ENCODE measurements around the gene ITGA3. TPM values are rescaled to one million over a fixed set of nuclear protein-coding genes. Genes with fewer than 3 reads are reported as not detected.

ITGA3 gene
- 100 to 1,000 TPM in 1 of 3 donors, 10 to 100 TPM in 2; 89.8 to 104 (median 95.0) TPM for polyA plus RNA-seq (ENCODE audit: insufficient read length in 3 of 3)

DNA sequence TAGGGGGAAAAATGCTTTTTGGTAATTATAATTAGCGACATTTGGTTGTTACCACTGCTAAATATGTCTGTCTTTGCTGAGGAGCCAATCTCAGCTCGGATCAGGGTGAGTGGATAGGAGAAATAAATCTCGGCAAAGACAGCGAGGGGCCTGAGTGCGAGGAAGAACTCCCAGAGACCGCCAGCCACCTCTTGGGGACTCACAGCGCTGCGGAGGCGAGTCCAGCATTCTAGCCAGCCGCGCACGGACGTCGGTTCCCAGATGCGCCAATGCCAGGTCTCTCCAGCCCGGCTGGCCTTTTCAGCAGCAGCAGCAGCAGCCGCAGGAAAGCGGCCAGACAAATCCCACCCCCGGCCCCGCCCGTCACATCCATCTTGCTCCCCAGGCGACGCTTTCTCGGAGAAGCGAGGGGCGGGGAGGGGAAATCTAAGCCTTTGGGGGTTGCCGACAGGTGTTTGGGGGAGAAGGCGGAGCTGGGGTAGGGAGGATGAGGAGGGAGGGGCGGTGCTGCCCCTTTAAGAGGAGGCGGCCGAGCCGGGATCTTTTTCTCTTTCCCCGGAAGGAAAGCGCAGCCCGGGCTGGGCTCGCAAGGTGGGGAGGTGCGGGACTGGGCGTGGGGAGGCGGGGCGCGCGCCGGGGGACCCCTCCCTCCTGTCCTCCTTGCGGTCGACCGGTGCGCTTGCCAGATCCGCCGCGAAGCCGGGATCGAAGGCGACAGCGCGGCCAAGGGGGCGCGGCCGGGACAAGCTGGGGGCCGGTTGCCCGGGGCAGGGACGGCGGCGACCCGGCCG lies at the start of gene ITGA3:
Gene ITGA3, plus strand, starts transcription at position 685 of the 791 bp plus-strand sequence. CDS start 330 bp downstream, outside the sequence.
- no peak for DNase-seq (ENCODE audit: low read depth in 3 of 3, low spot score in 2 of 3)

DNA sequence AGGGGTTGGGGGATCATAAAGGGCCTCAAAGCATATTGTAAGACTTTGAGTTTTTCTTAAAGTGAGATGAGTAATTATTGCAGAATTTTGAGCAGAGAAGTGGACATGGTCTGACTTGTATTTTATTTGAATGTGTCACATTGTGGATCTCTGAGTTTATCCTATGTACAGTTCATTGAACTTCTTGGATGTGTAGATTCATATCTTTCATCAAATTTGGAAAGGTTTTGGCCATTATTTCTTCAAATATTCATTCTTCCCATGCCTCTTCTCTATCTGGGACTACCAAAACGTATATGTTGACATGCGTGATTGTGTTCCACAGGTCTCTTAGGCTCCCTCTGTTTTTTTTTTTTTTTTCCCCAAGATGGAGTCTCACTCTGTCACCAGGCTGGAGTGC lies 46.6 kb upstream of the ITGA3 start:
- DNase-seq (ENCODE audit: low read depth in 3 of 3, low spot score in 2 of 3): no peak

DNA sequence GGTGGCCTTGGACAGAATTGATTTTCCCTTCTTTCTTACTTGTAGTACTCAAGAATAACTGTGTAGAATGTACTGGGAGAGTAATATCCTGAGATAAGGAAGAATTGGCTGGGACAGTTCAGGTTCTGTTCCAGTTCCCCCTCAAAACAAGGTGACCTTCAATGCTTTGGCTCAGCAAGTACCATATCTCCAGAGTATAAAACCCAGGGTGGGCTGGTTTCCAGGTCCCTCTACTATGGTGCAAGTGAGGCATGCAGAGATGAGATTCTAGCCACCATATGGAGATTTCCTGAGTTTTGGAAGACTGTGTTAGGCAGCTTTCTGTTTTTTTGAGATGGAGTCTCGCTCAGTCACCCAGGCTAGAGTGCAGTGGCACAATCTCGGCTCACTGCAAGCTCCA lies 42.8 kb upstream of the ITGA3 start:
- DNase-seq (ENCODE audit: low read depth in 3 of 3, low spot score in 2 of 3): no peak

DNA sequence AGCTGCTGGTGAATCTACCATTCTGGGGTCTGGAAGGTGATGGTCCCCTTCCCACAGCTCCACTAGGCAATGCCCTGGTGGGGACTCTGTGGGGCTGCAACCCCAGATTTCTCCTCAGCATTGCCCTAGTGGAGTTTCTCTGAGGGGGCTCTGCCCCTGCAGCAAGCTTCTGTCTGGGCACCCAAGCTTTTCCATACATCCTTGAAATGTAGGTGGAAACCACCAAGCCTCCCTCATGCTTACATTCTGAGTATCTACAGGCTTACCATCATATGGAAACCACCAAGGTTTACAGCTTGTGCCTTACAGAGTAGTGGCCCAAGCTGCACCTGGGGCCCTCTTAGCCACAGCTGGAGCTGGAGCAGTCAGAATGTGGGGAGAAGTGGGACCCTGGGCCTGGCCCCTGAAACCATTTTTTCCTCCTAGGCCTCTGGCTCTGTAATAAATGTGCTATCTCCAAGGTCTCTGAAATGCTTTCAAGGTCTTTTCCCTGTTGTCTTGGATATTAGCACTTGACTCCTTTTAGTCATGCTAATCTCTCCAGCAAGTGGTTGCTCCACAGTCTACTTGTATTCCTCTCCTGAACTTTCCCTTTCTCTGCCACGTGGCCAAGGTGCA lies 41.3 kb upstream of the ITGA3 start:
- DNase-seq (ENCODE audit: low read depth in 3 of 3, low spot score in 2 of 3): no peak

DNA sequence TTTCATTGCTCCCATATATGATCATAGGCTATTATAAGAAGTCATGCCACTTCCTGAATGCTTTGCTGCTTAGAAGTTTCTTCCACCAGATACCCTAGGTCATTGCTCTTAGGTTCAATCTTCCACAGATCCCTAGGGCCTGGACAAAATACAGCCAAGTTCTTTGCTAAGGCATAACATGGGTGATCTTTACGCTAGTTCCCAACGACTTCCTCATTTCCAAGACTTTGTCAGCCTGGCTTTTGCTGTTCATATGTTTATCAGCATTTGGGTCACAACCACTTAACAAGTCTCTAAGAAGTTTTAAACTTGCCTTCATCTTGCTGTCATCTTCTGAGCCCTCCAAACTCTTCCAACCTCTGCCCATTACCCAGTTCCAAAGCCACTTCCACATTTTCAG lies 40.8 kb upstream of the ITGA3 start:
- no peak for DNase-seq (ENCODE audit: low read depth in 3 of 3, low spot score in 2 of 3)

DNA sequence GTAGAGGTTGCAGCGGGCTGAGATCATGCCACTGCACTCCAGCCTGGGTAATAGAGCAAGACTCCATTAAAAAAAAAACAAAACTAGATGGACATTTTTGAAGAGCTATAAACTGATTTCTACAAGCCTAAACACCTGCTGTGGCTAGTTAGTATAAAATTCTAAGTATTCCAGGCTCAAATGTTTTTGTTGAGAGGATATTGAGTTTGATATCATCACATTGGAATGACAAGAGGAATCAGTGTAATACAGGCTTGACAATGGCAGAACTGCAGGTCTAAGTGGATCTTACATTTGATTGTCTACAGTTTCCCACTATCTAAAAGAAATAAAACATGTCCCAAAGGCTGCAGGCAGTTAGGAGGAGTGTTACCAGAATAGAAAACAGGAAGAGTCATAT lies 37.0 kb upstream of the ITGA3 start:
- DNase-seq (ENCODE audit: low read depth in 3 of 3, low spot score in 2 of 3): no peak

DNA sequence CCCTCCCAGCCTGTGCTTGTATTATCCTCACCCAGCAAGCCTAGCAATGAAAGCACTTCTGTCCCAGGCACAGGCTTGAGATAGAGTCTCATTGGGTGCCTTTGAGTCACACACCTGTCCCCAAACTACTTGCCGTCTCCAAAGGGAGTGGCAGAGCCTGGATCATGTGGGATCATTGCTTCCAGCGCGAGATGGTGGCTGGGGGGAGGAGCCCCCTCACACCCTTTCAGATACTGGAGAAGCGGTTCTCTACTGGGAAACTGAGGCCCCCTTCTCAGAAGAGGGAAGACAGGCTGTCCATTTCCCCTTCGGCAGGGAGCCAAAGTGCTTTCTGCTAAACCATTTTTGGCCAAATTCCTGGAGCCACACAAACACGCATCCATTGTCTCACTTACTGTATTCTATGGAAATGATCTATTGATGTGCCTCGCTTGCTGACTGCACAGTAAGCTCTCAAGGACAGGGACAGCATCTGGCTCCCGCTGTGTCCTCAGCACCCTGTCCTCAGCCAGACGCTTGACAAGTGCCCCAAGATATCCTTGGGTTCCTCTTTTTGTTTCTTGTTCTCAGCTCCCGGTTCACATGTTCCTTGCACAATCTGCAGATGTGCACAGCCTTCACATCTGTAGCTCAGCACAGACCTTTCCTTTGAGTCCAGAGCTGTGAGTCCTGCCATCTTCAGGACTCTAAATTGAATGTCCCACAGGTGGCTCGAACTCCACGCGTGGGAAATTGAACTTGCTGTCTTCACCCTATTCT lies 34.9 kb upstream of the ITGA3 start:
- DNase-seq (ENCODE audit: low read depth in 3 of 3, low spot score in 2 of 3): no peak

DNA sequence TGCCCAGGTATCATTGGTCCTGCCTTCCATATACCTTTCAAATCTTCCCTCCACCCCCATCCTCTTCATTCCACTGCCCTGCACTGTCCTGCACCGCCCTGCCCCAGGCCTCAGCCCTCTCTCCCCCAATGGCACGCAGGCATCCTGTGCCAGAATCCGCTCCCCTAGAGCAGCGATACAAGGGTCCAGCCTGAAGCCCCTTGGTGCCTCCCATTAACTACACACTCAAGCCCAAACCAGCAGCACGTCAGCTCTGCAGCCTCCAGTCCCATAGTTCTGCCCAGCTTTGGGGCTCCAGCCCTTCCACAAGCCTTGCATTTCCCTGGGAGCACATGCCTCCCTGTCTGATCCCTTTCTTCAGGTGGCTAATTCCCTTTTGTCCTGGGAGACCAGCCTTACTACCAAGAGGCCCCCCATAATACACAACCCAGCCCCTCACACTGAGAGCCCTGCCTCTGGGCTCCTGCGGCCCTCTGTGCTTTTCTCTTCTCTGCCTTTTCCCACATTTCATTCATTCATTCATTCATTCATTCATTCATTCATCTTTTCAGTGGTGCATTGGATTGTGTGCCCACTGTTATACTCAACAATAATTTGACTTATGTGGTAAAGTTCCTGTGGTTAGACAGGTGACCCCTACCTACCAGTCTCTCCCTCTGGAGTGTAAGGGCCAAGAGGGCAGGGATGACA lies 34.1 kb upstream of the ITGA3 start:
- no peak for DNase-seq (ENCODE audit: low read depth in 3 of 3, low spot score in 2 of 3)

DNA sequence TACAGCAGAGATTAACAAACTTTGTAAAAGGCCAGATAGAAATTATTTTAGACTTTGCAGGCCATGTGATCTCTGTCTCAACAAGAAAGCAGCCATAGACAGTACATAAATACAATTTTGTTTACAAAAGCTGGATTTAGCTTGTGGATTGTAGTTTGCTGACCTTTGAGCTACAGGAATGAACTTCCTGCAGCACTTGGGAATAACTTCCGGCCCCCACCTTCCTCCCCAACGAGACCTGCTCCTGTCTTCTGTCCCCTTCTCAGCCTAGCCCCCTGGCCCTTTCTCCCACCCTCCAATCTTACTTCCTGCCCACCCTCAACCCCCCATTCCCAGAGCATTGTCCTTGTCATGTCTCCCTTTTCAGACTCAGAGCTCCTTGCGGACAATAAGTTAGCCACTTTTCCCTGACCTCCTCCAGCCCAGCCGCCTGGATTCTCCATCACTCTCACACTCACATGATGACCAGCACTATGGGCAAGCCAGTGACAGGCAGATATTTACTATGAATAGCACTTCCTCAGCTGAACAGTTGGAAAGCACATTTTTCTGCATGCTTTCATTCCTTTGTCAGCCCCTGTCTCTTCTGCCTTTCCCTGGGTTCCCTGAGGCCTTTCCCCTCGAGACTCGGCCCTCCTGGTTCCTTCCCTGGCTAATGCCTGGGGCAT lies 33.3 kb upstream of the ITGA3 start:
- DNase-seq (ENCODE audit: low read depth in 3 of 3, low spot score in 2 of 3): no peak

DNA sequence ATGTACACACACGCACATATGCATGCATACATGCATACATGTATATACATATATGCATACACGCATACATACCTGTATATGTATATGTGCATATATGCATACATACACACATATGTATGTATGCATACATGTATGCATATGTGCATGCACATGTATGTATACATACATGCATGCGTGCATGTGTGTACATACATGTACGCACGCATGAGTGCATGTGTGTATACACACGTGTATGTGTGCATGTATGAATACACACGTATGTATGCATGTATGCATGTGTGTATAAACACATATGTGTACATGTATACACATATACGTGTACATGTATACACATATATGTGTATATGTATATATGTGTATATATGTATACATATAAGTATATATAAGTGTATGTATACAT lies 32.4 kb upstream of the ITGA3 start:
- DNase-seq (ENCODE audit: low read depth in 3 of 3, low spot score in 2 of 3): no peak

DNA sequence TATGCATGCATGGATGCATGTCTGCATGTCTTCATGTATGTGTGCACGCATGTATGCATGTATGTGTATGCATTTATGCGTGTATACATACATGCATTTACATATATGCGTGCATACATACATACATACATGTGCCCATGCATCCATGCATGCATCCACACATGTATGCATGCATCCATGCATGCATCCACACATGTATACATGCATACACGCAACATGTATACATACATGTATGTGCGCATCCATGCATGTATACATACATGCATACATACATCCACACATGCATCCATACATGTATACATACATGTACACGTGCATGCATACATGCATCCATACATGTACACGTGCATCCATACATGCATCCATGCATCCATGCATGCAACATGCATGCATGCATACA lies 31.1 kb upstream of the ITGA3 start:
- no peak for DNase-seq (ENCODE audit: low read depth in 3 of 3, low spot score in 2 of 3)

DNA sequence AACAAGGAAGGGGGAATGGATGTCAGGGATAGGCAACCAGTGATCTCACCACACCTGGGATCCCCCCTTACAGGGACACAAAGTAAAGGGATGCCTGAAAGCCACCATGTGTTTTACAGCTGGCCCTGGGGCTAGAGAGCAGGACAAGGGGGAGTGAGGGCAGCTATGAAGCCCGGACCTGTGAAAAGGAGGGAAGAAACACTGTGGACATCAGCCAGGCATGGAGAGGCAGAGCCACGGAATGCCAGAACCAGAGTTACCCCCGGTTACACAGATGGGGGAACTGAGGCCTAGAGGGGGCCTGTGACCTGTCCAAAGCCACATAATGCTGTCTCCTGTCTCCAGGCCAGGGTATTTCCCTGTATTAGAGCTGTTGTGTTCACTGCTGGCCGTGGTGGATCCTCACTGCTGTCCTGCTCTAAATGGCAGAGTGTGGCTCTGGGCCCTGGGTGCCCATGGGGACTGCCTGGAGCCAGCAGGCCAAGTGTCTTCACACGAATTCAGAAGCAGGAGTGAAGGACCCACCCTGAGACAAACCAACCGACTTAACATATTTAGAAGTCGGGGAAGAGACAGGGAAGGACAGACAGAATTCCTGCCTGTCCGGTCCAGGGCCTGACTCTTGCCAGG lies 29.7 kb upstream of the ITGA3 start:
- DNase-seq (ENCODE audit: low read depth in 3 of 3, low spot score in 2 of 3): no peak

DNA sequence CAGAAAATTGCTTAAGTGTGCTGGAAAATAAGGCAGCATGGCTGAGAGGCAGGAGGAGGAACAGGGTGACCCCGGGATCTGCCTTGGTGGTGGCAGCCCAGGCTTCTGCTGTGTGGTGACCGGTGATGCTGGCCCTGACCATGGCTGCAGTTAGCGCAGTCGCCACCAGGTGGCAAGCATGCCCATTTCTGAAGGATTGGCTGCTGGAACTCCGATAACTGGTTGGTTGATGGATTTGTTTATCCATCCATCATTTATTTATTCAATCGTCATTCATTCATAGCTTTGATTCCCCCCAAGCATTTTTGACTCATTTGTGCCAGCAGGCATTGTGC lies 29.1 kb upstream of the ITGA3 start:
- DNase-seq (ENCODE audit: low read depth in 3 of 3, low spot score in 2 of 3): peak; percentile 61 to 65 (median 62)

DNA sequence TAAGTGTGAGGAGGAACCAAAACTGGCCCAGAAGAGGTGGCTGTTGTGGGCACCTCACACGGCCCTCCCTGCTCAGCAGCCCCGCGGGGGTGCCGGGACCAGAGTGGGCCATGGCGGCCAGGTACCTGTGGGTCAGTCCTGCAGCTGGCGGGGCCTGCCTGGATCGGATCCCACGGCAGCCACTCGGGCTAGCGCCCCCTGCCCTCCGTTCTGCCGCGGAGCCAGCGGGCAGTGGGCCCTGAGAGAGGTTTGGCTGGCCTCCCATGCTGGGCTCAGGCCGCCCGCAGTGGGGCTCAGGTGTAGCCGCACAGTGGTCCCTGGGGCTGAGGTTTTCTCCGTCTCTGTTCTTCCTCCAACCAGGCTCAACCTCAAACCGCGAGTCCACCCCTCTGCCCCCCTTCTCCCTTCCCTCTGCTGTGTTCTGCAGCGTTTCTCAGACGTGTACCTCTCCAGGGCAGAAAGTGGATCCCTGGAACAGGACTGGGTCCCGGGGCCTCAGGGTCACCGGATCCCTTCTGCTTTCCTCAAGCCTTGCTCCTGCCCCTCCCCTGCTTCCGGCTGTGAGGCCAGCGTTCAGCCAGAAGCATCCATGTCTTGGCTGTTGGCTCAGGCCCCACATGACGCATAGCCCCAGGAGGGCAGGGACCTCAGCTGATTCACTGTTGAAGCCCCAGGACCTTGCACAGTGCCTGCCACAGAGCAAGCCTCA lies 28.6 kb upstream of the ITGA3 start:
- no peak for DNase-seq (ENCODE audit: low read depth in 3 of 3, low spot score in 2 of 3)

DNA sequence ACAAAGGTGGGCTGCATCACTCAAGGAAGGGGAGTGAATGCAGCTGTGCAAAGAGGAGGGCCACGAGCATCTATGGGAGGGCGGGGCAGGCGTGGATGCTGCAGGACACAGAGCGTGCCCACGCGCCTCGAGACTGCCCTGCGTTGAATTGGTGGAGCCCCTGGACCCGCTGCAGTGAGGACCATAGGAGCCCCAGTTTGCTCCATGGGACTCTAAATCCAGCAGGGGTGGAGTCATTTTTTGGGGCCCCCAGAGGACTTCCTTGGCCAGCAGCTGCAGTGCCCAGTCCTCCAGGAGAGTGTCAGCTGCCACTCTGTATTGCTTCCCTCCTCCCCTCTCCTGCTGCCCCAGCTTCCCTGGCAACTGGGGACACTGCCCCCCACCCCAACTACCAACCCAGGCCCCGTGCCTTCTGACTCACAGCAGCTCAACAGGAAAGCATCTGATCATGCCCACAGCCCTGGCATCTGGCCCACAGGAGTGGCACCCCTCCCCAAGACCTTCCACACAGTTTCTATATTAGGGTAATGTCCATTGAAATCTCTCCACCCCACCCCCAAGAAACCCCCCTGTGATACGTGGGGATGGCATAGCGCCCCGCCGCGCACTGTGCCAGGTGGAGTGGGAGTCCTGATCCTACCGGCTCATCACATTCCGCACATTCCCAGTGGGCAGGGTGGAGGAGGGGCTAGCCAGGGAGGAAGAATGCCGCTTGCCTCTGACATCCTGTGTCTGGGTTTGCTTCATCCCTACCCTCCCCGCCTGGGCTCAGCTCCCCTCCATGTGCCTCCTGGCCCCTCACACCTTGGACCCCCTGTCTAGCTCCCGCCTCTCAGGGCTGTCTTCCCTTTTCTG lies 27.8 kb upstream of the ITGA3 start:
- DNase-seq (ENCODE audit: low read depth in 3 of 3, low spot score in 2 of 3): no peak

DNA sequence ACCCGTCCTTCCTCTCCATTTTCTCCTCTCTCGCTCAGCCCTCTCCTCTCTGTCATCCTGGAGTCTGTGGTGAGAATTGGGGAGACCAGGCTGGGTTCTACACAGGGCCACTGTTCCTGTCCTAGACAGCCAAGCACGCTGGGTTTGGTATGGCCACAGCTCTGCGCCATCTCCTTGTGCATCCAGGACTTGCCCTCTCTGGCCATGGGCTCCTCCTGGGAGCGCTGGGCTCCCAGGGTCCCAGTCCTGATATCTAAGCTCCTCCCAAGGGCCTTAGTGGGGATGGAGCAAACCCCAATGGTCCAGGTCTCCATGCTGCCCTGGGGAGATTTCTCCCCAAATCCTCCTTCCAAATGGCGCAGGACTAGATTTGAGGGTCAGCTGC lies 27.2 kb upstream of the ITGA3 start:
- DNase-seq (ENCODE audit: low read depth in 3 of 3, low spot score in 2 of 3): no peak

DNA sequence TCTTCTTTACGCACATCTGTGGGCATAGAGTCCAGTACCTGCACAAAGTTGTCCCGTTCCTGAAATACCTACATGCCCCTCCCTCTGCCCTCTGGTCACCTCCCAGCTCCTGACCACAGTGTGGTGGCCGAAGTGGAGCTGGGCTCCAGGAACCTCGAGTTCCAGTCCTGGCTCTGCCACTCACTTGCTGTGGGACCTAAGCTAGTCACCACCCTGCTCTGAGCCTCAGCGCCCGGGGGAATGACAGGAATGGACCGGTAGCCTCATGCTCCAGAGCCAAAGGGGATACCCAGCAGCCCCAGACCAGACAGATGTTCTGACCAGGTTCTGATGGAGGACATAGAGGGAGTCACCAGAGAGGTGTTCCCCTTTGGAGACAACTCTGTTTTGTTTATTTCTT lies 26.7 kb upstream of the ITGA3 start:
- no peak for DNase-seq (ENCODE audit: low read depth in 3 of 3, low spot score in 2 of 3)

DNA sequence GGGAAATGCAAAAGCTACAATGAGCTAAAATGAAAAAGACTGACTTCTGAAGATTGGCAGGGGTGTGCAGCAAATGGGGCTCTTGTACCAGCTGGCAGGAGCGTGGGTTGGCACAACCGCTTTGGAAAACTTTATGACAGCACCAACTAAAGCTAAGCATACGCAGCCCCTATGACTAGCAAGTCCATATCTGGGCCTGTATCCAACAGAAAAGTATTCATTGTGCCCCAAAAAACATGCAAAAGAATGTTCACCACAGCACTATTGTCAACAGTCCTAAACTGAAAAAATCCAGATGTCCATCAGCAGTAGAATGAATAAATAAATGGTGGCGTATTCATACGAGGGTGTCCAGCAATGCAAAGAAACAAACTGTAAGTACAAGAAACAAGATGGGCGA lies 22.6 kb upstream of the ITGA3 start:
- DNase-seq (ENCODE audit: low read depth in 3 of 3, low spot score in 2 of 3): no peak

All from right renal cortex interstitium (tissue), 3 donors.